B cell (primary cell): ENCODE data around the gene THYN1. TPM values are rescaled to one million over a fixed set of nuclear protein-coding genes. Genes with fewer than 3 reads are reported as not detected.

ENCODE experiments used
- ATAC-seq: fragments of 200-7000 bp; cut with Tn5 transposase; one replicate; pipeline ENCODE4 v1.10.0; 2021; ENCODE audit warnings: low read depth, mild to moderate bottlenecking, moderate number of reproducible peaks, moderate library complexity
- CTCF ChIA-PET: fragments of 350-600 bp; sonication (Branson Sonifier 250); formaldehyde crosslinking; loops from one replicate; lab custom pipeline; 2021; ENCODE audit warnings: antibody characterized with exemption, inconsistent platforms; lab: Charles Lee
- POLR2A ChIA-PET: fragments of 350-600 bp; sonication (Branson Sonifier 250); formaldehyde crosslinking; loops from one replicate; lab custom pipeline; 2021; ENCODE audit warnings: antibody characterized with exemption; lab: Charles Lee
- DNase-seq: peaks from one replicate; pipeline ENCODE4 v3.0.0; 2013
- H2AFZ ChIP-seq: 2 replicates; pipeline ENCODE4 v1.6.1; 2012; ENCODE audit warnings: mild to moderate bottlenecking, low read depth, low read length; ENCODE audit not compliant: insufficient read depth, poor library complexity, severe bottlenecking
- H3K27ac ChIP-seq, 2 donors: 1 replicate in 1 of 2; 2 replicates in 1 of 2; pipeline ENCODE4 v1.5.1; 2012 to 2013; ENCODE audit warnings: low read length in 2 of 2, mild to moderate bottlenecking in 2 of 2, moderate library complexity in 1 of 2
- H3K27me3 ChIP-seq, 4 experiments: fragments of 200-600 bp in 1 of 4; sonication (generic) in 1 of 4; replicated peaks in 1 of 4; 1 replicate in 2 of 4; 2 replicates in 2 of 4; pipeline versions ENCODE4 v1.6.1 to v1.7.0; 2013 to 2016; ENCODE audit warnings: low read length in 3 of 4, mild to moderate bottlenecking in 2 of 4, mixed read lengths in 1 of 4, moderate library complexity in 1 of 4; ENCODE audit not compliant: insufficient read depth in 4 of 4, control insufficient read depth in 3 of 4; ENCODE audit errors: control extremely low read depth in 1 of 4
- H3K36me3 ChIP-seq, 2 experiments: replicated peaks in 1 of 2; 1 replicate in 1 of 2; 2 replicates in 1 of 2; pipeline versions ENCODE4 v1.6.1 to v1.7.1; 2013; ENCODE audit warnings: low read length in 1 of 2; ENCODE audit not compliant: insufficient read depth in 2 of 2, control insufficient read depth in 1 of 2; ENCODE audit errors: control extremely low read depth in 1 of 2, extremely low read depth in 1 of 2
- H3K4me1 ChIP-seq, 2 donors: fragments of 200-600 bp in 1 of 2; sonication (generic) in 1 of 2; 1 replicate in 1 of 2; 2 replicates in 1 of 2; pipeline versions ENCODE4 v1.5.1 to v1.6.1; 2013 to 2017; ENCODE audit warnings: low read length in 2 of 2; ENCODE audit not compliant: control insufficient read depth in 2 of 2, insufficient read depth in 2 of 2
- H3K4me2 ChIP-seq: replicated peaks from 2 replicates; pipeline ENCODE3; 2012; ENCODE audit warnings: mild to moderate bottlenecking, low read depth, low read length; ENCODE audit not compliant: poor library complexity, severe bottlenecking
- H3K4me3 ChIP-seq, 5 experiments: fragments of 200-600 bp in 1 of 5; sonication (generic) in 1 of 5; 1 replicate in 3 of 5; 2 replicates in 2 of 5; pipeline versions ENCODE4 v1.5.1 to v1.7.0; 2011 to 2016; ENCODE audit warnings: low read length in 4 of 5, mild to moderate bottlenecking in 4 of 5, low read depth in 2 of 5, control low read depth in 1 of 5, moderate library complexity in 1 of 5; ENCODE audit not compliant: insufficient read depth in 1 of 5; ENCODE audit errors: control extremely low read depth in 1 of 5, extremely low read depth in 1 of 5
- H3K79me2 ChIP-seq: fragments of 200-600 bp; sonication (generic); one replicate; pipeline ENCODE4 v1.6.0; 2016; ENCODE audit warnings: low read length; ENCODE audit not compliant: control insufficient read depth, insufficient read depth
- H3K9ac ChIP-seq: fragments of 200-600 bp; sonication (generic); 2 replicates; pipeline ENCODE4 v1.6.1; 2017; ENCODE audit warnings: mild to moderate bottlenecking, low read length, moderate library complexity
- H3K9me3 ChIP-seq, 3 donors: one replicate each; pipeline versions ENCODE4 v1.6.1 to v1.7.1; 2013; ENCODE audit warnings: low read length in 2 of 3; ENCODE audit not compliant: control insufficient read depth in 2 of 3, insufficient read depth in 1 of 3; ENCODE audit errors: control extremely low read depth in 1 of 3
- H4K20me1 ChIP-seq: 2 replicates; pipeline ENCODE4 v1.6.0; 2012; ENCODE audit warnings: mild to moderate bottlenecking, low read length; ENCODE audit not compliant: insufficient read depth, control insufficient read depth, poor library complexity, severe bottlenecking
- H3K27ac Mint-ChIP-seq: one replicate; pipeline ENCODE4 v1.8.0; 2021; ENCODE audit warnings: mixed read lengths
- H3K27me3 Mint-ChIP-seq: one replicate; pipeline ENCODE4 v1.8.0; 2021; ENCODE audit warnings: mixed read lengths
- H3K4me1 Mint-ChIP-seq: one replicate; pipeline ENCODE4 v1.8.0; 2021; ENCODE audit warnings: mixed read lengths
- H3K4me3 Mint-ChIP-seq: one replicate; pipeline ENCODE4 v1.8.0; 2021; ENCODE audit warnings: mixed read lengths
- H3K9me3 Mint-ChIP-seq: one replicate; pipeline ENCODE4 v1.8.0; 2022; ENCODE audit warnings: mixed read lengths; ENCODE audit not compliant: insufficient read depth
- EZH2 ChIP-seq: IDR thresholded peaks from 2 replicates; pipeline ENCODE4 v1.6.1; 2012; ENCODE audit warnings: borderline replicate concordance, low read depth, mild to moderate bottlenecking, moderate library complexity, low read length; ENCODE audit not compliant: insufficient read depth, poor library complexity, severe bottlenecking
- WGBS: methylation state at CpG from one replicate; pipeline ENCODE4 v1.1.5; 2013; ENCODE audit warnings: missing lambda C conversion rate; ENCODE audit not compliant: insufficient coverage; 5-methylcytosine and 5-hydroxymethylcytosine counted together
- intact Hi-C: fragments of 100-400 bp; cut with micrococcal nuclease; formaldehyde crosslinking; loops from one replicate; pipeline ENCODE4 v1.10.0; 2022
- polyA plus RNA-seq: library from polyadenylated mRNA; depleted of rRNA; stranded (reverse); fragments of >200 nt; gene quantifications from 2 replicates; pipeline ENCODE4 v1.2.3, GENCODE V29; 2012
- total RNA-seq, 2 donors: library from RNA; stranded (reverse); fragments of 120-200 nt in 1 of 2; gene quantifications; 1 replicate in 1 of 2; 2 replicates in 1 of 2; pipeline versions ENCODE4 v1.2.3 to v1.2.4, GENCODE V29; 2013 to 2022
- TF ChIP-seq, protein P1 (sequence below): fragments of 200-600 bp; IDR thresholded peaks from one replicate; pipeline ENCODE4 v1.8.0; 2022; ENCODE audit warnings: antibody characterized with exemption, mild to moderate bottlenecking

THYN1 gene
- total and polyA plus RNA-seq, 2 donors (not counting 1 experiment from before 2014, with no cell fraction given), result 36.3 to 38.4 TPM

DNA sequence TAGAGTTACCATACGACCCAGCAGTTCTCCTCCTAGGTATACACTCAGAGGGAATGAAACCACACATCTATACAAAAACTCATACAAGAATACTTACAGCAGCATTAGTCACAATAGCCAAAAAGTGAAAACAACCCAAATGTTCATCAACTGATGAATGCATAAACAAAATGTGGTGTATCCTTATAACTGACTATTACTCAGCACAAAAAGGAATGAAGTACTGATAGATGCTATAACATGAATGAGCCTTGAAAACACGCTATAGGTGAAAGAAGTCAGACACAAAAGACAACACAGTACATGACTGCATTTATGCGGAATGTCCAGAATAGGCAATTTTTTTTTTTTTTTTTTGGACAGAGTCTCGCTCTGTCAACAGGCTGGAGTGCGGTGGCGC is 52.5 kb downstream of the THYN1 start:
- DNase-seq (no peak), ATAC-seq (no peak)
- no peak overlapping the region for H3K4me3 ChIP-seq
- H4K20me1 ChIP-seq, result no peaks in the 10 kb centered on the region
- CTCF ChIA-PET, result interaction anchor here (1.0 kb wide), 1 partner anchor 20 kb away, joined by 4 read pairs; no protein-coding TSS in a partner anchor
- intact Hi-C loops, result no loop called here
- no peak for TF ChIP-seq EZH2
- TF ChIP-seq, protein P1, sequence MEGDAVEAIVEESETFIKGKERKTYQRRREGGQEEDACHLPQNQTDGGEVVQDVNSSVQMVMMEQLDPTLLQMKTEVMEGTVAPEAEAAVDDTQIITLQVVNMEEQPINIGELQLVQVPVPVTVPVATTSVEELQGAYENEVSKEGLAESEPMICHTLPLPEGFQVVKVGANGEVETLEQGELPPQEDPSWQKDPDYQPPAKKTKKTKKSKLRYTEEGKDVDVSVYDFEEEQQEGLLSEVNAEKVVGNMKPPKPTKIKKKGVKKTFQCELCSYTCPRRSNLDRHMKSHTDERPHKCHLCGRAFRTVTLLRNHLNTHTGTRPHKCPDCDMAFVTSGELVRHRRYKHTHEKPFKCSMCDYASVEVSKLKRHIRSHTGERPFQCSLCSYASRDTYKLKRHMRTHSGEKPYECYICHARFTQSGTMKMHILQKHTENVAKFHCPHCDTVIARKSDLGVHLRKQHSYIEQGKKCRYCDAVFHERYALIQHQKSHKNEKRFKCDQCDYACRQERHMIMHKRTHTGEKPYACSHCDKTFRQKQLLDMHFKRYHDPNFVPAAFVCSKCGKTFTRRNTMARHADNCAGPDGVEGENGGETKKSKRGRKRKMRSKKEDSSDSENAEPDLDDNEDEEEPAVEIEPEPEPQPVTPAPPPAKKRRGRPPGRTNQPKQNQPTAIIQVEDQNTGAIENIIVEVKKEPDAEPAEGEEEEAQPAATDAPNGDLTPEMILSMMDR, result no peak
- no peak overlapping the region for H3K4me2 ChIP-seq
- Mint-ChIP-seq H3K4me1 (no peaks in the 10 kb centered on the region), H3K9me3 (no peaks in the 10 kb centered on the region), H3K27me3 (no peaks in the 10 kb centered on the region), H3K27ac (no peak overlapping the region), H3K4me3 (no peak overlapping the region)
- WGBS, result 100% methylated on average over 2 of the region's 6 CpGs
- H2AFZ ChIP-seq, result no peak overlapping the region
- H3K79me2 ChIP-seq, result no peaks in the 10 kb centered on the region
- no peaks in the 10 kb centered on the region for H3K4me1 ChIP-seq
- POLR2A ChIA-PET, result no interaction called here
- no peak overlapping the region for H3K9ac ChIP-seq
- no peaks in the 10 kb centered on the region for H3K27me3 ChIP-seq
- no peaks in the 10 kb centered on the region for H3K9me3 ChIP-seq
- no peak overlapping the region for H3K27ac ChIP-seq
- H3K36me3 ChIP-seq, result peaks cover 6 to 28% of the 10 kb centered on the region in 2 experiments

DNA sequence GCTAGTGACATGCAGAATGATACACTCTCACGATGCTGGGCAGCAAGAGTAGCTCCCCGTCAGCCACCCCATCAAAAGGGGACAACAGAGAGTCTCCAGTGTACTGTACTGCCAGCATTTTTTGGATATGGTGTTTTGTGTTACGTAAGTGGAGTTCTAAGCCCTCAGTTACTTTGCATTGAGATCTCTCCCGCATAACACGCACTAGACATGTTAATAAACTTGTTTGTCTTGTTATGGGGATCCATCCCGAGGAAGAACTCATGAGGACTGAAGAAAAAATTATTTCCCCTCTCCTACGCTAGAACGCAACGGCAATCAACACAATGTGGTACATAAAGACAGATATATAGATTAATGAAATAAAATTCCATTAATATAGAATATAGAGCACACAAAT is 53.6 kb downstream of the THYN1 start:
- no peaks in the 10 kb centered on the region for H3K9me3 ChIP-seq
- no peaks in the 10 kb centered on the region for H3K4me1 ChIP-seq
- Mint-ChIP-seq H3K27me3 (no peaks in the 10 kb centered on the region), H3K4me3 (no peak overlapping the region), H3K9me3 (no peaks in the 10 kb centered on the region), H3K27ac (no peak overlapping the region), H3K4me1 (no peaks in the 10 kb centered on the region)
- no peak overlapping the region for H3K9ac ChIP-seq
- no peak for DNase-seq
- H3K4me3 ChIP-seq, result no peak overlapping the region
- TF ChIP-seq EZH2, result no peak
- TF ChIP-seq, protein P1, result no peak
- no peak overlapping the region for H3K4me2 ChIP-seq
- POLR2A ChIA-PET, result no interaction called here
- no peak for ATAC-seq
- no peaks in the 10 kb centered on the region for H4K20me1 ChIP-seq
- CTCF ChIA-PET, result interaction anchor here (0.7 to 1.0 kb wide), 2 partner anchors 21 to 45 kb away, joined by 3 to 4 read pairs; no protein-coding TSS in a partner anchor
- no peak overlapping the region for H3K27ac ChIP-seq
- no peak overlapping the region for H2AFZ ChIP-seq
- no peaks in the 10 kb centered on the region for H3K79me2 ChIP-seq
- WGBS, result 100% methylated on average over 2 of the region's 9 CpGs
- H3K36me3 ChIP-seq, result peaks cover 6 to 28% of the 10 kb centered on the region in 2 experiments
- intact Hi-C loops, result no loop called here
- H3K27me3 ChIP-seq, result no peaks in the 10 kb centered on the region

Other genes with a start within 250 kb of the THYN1 start
- gene JAM3, start 184.3 kb downstream of the THYN1 start, total RNA-seq, result 28.0 and 29.6 TPM in 2 replicates
- gene JAM3, start 184.3 kb downstream of the THYN1 start, polyA plus RNA-seq, result 13.5 and 23.2 TPM in 2 replicates
- 32.2 and 34.2 TPM in 2 replicates for gene NCAPD3, start 29.4 kb downstream of the THYN1 start, total RNA-seq
- gene NCAPD3, start 29.4 kb downstream of the THYN1 start, polyA plus RNA-seq, result 12.9 and 15.5 TPM in 2 replicates
- 35.3 and 38.5 TPM in 2 replicates for gene VPS26B, start 28.7 kb downstream of the THYN1 start, total RNA-seq
- 13.6 and 14.7 TPM in 2 replicates for gene VPS26B, start 28.7 kb downstream of the THYN1 start, polyA plus RNA-seq
- 33.6 and 35.6 TPM in 2 replicates for gene ACAD8, start 216 bp upstream of the THYN1 start, total RNA-seq
- gene ACAD8, start 216 bp upstream of the THYN1 start, polyA plus RNA-seq, result 26.5 and 37.9 TPM in 2 replicates
- gene GLB1L3, start 23.0 kb upstream of the THYN1 start, total RNA-seq, result not detected in 2 replicates
- gene GLB1L3, start 23.0 kb upstream of the THYN1 start, polyA plus RNA-seq, result 0.06 TPM in 1 of 2 replicates, not detected in the other
- gene GLB1L2, start 78.6 kb upstream of the THYN1 start, total RNA-seq, result 0.36 and 0.44 TPM in 2 replicates
- gene GLB1L2, start 78.6 kb upstream of the THYN1 start, polyA plus RNA-seq, result 0.27 and 0.31 TPM in 2 replicates
- gene B3GAT1, start 158.9 kb upstream of the THYN1 start, total RNA-seq, result not detected in 2 replicates
- gene B3GAT1, start 158.9 kb upstream of the THYN1 start, polyA plus RNA-seq, result 0.06 and 0.14 TPM in 2 replicates